ENCODE measurements around the gene SPATA3. TPM values are rescaled to one million over a fixed set of nuclear protein-coding genes. Genes with fewer than 3 reads are reported as not detected.

Gene SPATA3
- total RNA-seq, 1 donor from 2014 or later: not detected

DNA sequence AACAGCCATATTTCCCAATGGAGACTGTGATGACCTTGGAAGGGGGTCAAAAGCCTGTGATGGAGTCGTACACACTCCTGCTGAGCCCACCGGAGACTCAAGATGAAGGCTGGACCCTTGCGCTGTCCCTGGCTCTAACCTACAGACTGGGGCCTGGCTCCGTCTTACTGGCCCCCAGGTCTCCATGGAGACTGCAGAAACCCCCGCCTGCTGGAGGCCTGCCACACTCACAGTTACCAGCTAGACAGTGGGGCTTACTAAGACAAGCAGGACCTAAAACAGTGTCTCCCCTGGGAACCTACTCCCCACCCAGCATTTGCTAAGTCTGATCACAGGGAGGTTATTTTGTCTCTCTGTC, 51.0 kb downstream of the SPATA3 start:
- Mint-ChIP-seq H3K27me3 (peaks cover 15% of the 10 kb centered on the region), H3K27ac (no peak overlapping the region), H3K9me3 (no peaks in the 10 kb centered on the region), H3K4me3 (no peak overlapping the region), H3K4me1 (no peaks in the 10 kb centered on the region), H3K36me3 (ENCODE audit: low read depth) (no peaks in the 10 kb centered on the region)
- intact Hi-C loops (cut with micrococcal nuclease): no loop called here
- ChIA-PET CTCF (no interaction called here), POLR2A (no interaction called here)
- TF ChIP-seq, protein P1, sequence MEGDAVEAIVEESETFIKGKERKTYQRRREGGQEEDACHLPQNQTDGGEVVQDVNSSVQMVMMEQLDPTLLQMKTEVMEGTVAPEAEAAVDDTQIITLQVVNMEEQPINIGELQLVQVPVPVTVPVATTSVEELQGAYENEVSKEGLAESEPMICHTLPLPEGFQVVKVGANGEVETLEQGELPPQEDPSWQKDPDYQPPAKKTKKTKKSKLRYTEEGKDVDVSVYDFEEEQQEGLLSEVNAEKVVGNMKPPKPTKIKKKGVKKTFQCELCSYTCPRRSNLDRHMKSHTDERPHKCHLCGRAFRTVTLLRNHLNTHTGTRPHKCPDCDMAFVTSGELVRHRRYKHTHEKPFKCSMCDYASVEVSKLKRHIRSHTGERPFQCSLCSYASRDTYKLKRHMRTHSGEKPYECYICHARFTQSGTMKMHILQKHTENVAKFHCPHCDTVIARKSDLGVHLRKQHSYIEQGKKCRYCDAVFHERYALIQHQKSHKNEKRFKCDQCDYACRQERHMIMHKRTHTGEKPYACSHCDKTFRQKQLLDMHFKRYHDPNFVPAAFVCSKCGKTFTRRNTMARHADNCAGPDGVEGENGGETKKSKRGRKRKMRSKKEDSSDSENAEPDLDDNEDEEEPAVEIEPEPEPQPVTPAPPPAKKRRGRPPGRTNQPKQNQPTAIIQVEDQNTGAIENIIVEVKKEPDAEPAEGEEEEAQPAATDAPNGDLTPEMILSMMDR (IDR thresholded peaks at IDR 0.05): no peak
- ATAC-seq (ENCODE audit: low read depth) (no peak), DNase-seq (no peak)

DNA sequence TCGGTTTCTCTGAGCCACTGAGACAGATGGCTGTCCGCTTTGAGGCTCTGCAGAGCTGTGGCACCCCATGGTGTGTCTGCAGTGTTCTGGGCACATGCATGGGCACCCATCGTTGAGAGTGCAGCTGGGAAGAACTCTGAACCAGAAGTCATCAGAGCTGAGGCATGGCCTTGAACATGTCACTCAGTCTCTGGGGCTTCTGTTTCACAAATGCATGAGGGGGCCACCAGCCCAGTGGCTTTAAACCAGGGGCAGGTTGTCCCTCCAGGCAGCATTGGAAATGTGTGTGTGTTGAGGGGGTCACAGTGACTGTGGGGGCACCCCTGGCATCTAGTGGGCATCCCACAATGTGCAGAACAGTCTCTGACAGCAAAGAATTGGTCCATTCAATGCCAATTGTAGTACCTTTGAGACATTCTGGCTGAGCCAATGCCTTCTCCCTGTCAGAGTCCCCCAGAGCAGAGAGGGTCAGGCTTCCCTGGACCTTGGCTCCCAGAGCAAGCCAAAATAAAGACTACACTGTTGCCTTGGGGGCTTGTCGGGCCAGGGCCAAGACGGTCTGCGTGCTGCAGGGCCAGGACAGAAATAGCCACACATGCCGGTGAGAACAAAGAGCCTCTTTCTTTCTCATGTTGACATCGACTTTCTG, 51.5 kb downstream of the SPATA3 start:
- no peak overlapping the region for H3K4me3 Mint-ChIP-seq
- ATAC-seq (ENCODE audit: low read depth) (no peak), DNase-seq (no peak)
- H3K9me3 Mint-ChIP-seq: no peaks in the 10 kb centered on the region
- peaks cover 3% of the 10 kb centered on the region for H3K4me1 Mint-ChIP-seq
- peaks cover 14% of the 10 kb centered on the region for H3K27me3 Mint-ChIP-seq
- TF ChIP-seq, protein P1 (IDR thresholded peaks at IDR 0.05): no peak
- ChIA-PET POLR2A (interaction anchor here (1.3 kb wide), 1 partner anchor 10 kb away, joined by 4 read pairs; the partner anchor contains the start of gene PSMD1), CTCF (no interaction called here)
- intact Hi-C loops (cut with micrococcal nuclease): no loop called here
- no peaks in the 10 kb centered on the region for H3K36me3 Mint-ChIP-seq (ENCODE audit: low read depth)
- H3K27ac Mint-ChIP-seq: no peak overlapping the region

DNA sequence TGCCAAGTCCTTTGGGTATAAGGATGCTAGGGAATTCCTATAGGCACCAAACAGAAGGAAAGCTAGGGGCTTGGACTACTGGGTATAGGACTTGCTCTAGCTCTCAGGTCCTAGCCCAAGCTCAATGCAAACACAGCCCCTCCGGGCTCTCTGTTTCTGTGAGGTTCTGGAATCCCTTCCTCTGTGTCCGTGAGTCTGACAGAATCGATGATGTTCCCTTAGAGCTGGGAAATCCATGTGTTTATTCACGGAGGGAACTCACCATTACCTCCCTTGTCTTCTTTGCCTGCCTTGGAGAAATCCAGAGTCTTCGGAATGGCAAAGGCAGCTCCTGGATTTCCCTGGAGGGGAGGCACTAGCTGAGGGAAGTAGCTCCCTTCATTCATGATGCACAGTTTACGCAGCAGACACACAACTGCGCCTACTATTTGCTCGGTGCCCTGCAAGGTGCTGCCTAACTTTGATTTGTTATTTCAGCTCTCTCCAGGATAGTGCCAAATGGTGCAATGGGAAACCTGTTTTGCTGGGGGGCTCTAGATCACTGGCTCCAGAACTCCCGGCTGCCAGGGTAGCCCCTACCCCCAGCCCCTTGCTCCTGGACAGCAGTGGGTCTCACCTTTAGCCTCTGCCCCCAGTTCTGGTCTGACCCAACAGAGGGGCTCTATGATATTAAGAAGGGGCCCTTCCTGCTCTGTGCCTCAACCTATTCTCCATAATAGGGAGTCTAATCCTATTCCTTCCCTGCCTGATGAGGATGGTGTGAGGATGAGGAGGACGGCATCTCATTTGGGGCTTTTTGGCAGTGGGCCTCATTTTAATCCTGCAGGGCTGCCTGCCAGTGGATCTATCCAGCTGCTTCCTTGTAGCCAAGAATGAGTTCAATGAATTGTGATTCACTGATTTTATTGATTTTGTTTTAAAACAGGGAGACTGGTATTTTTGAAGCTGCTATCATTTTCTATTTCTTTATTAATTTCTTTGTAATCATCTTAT, 52.3 kb downstream of the SPATA3 start:
- H3K4me3 Mint-ChIP-seq: no peak overlapping the region
- CTCF ChIA-PET: no interaction called here
- H3K9me3 Mint-ChIP-seq: no peaks in the 10 kb centered on the region
- TF ChIP-seq, protein P1 (IDR thresholded peaks at IDR 0.05): no peak
- POLR2A ChIA-PET: interaction anchor here (1.3 kb wide), 1 partner anchor 9 kb away, joined by 4 read pairs; the partner anchor contains the start of gene PSMD1
- H3K27me3 Mint-ChIP-seq: peaks cover 15% of the 10 kb centered on the region
- H3K27ac Mint-ChIP-seq: no peak overlapping the region
- intact Hi-C loops (cut with micrococcal nuclease): no loop called here
- peaks cover 9% of the 10 kb centered on the region for H3K4me1 Mint-ChIP-seq
- ATAC-seq (ENCODE audit: low read depth) (no peak), DNase-seq (no peak)
- H3K36me3 Mint-ChIP-seq (ENCODE audit: low read depth): peaks cover 1% of the 10 kb centered on the region

DNA sequence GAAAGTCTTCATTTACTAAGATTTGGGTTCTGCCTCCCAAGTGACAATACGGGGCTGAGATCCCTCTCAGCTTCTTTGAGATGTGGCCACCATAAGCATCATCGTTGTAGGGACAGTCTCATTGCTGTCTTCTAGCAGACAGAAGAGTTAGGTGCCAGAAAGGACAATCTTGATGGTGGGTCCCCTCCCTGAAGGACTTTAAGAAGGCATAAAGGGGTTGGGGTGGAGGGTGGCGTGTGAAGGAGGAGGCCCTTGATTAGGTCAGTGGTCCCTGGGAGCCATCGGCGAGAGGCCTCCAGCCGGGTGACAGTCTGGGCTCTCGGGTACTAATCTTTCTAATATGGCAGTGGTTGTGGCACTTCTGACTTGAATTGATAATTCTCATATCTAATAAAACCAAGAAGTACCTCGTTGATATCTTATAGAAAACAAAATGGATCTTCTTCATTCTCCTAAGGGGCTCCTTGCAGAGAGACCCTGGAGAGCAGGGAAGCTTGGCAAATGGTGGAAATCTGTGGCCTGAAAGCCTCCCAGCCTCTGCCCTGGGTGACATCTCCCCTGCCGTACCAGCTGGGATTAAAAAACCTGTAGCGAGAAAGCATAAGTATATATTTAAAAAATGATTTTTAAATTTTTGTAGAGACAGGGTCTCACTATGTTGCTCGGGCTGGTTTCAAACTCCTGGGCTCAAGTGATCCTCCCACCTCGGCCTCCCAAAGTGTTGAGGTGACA, 53.5 kb downstream of the SPATA3 start:
- DNase-seq (no peak), ATAC-seq (ENCODE audit: low read depth) (no peak)
- TF ChIP-seq, protein P1 (IDR thresholded peaks at IDR 0.05): no peak
- CTCF ChIA-PET: no interaction called here
- intact Hi-C loops (cut with micrococcal nuclease): loop anchor here (10.0 kb wide), 1 partner anchor 735 kb away; the partner anchor contains the start of genes COPS7B and PDE6D
- H3K9me3 Mint-ChIP-seq: no peaks in the 10 kb centered on the region
- peaks cover 15% of the 10 kb centered on the region for H3K27me3 Mint-ChIP-seq
- peaks cover 1% of the 10 kb centered on the region for H3K36me3 Mint-ChIP-seq (ENCODE audit: low read depth)
- H3K27ac Mint-ChIP-seq: no peak overlapping the region
- peaks cover 9% of the 10 kb centered on the region for H3K4me1 Mint-ChIP-seq
- POLR2A ChIA-PET: no interaction called here
- no peak overlapping the region for H3K4me3 Mint-ChIP-seq

Measured in activated B cell treated with CpG ODN at 0.5 μM for 24 hours (primary cell).